NK-92 (cell line): ENCODE results near the gene CHMP4A.

Experiments used
- DNase-seq: peaks from one replicate; lab custom pipeline; 2025; ENCODE audit not compliant: unreplicated experiment; lab: John Stamatoyannopoulos, UW

Gene CHMP4A

GRCh38 chr14:24196071-24197055 is 16.9 kb downstream of the CHMP4A start:
- DNase-seq = no peak

DNA sequence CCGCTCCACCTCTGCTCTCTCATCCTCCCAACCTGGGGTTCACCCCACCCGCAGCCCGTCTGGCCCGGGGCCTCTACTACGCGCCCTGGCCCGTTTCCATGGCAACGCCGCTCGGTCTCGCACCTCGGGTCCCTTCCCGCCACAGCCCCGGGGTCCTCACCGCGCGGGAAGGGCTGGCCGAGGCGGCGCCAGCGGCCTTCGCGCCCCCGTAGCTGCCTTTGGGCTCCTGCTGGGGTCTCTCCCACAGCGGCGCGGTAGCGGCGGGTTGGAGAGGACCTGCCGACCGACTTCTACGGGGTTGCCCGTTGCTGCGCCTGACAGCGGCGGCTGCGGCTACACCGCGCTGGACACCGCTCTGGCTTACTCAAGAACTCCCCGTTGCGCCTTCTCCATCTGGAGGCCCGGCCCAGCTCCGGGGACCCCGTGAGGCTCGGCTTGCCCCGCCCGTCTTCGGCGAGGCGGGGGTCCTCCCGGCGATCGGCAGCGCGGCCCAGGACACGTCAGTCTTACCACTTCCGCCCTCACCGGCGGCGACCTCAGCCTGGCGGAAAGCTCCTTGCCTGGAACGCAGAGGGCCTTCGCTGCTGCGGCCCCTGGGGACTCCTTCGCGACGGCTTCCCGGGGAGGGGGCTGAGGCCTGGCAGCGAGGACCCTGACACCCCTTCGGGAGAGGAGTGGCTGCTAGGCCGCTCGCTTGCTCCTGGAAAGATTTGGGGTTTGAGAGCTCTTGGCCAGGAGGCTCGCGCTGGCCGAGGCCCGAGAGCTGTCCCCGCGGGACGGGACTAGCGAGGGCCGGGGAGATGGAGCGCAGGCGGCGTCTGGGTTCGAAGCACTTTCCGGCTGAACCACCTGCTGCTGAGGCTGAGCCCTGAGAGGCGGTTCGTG is 17.9 kb downstream of the CHMP4A start, which contains the start of gene TM9SF1:
Gene TM9SF1 (minus strand): TSS at position 256 of the 885 bp plus-strand sequence. CDS start 422 bp downstream, outside the sequence.
- peak; percentile 33 for DNase-seq

DNA sequence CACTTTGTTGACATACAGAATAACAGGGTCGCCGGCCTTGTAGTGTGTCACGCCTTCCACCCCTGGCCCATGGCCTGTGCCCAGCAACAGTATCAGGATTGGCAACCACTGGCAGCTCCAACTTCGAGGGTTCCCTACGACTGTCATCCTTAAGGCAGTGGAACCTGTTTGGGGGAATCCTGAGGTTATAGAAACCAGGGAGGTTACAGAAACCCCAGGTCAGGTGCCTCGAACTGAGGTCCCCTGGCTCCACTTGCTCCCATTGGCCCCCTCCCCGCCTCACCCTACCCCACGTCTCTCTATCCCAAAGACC is 18.5 kb downstream of the CHMP4A start:
- DNase-seq = no peak

- DNase-seq = no peak
Observed at GRCh38 chr14:24194186-24194872, 19.0 kb downstream of the CHMP4A start.

GRCh38 chr14:24192933-24193332 is 20.4 kb downstream of the CHMP4A start:
- DNase-seq = no peak

DNA sequence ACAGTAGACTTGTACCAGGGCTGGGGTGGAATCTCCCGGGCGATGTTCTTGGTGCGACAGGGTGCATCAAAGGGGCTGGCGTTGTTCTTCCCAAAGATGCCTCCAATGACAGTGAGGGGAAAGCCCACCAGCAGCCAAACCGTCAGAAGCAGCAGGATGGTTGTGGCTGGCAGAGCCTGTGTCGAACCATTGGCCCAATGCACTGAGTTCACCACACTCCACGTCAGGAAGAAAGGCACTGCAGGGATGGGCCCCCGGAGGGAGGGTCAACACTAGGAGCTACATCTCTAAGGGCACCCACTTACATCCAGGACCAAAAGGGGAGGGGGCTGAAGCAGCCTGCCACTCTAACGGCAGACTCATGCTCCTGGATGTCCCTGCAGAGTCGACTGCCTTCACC is 22.9 kb downstream of the CHMP4A start:
- DNase-seq = no peak

DNA sequence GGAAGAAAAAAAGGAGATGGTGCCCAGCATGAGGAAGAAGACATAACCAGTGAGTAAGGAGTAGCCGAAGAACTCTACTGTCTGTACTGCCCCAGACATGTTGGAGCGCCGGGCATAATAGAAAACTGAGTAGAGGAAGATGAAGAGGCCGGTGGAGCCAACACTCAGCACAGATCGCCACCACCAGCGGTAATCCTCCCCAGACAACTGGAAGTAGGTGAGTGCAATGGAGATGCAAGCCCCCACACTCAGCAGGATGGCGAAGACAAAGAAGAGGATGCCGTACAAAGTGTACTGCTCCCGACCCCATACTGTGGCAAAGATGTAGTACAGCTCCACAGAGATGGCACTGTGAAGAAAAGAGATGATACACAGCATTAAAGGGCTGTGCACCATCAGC is 23.8 kb downstream of the CHMP4A start:
- no peak for DNase-seq

DNA sequence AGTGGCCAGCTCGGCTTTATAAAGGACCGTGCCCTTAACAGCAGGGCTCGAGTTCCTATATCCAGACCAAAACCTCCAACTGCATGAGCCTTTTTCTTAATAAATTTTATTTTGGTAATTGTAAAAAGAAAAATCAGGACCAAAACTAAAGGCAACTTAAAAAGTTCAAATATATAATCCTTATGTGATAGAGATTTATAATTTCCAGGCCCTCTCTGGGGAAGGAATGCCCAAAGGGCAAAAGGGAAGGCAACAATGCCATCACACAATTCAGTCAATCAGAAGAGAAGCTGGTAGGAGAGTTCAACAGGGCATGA is 24.3 kb downstream of the CHMP4A start:
- no peak for DNase-seq

GRCh38 chr14:24188251-24189058 is 24.8 kb downstream of the CHMP4A start, which contains the start of gene IPO4:
Gene IPO4 (minus strand): TSS chr14:24188816. CDS start chr14:24188787, 29 bp downstream.
- DNase-seq = peak; percentile 74

DNA sequence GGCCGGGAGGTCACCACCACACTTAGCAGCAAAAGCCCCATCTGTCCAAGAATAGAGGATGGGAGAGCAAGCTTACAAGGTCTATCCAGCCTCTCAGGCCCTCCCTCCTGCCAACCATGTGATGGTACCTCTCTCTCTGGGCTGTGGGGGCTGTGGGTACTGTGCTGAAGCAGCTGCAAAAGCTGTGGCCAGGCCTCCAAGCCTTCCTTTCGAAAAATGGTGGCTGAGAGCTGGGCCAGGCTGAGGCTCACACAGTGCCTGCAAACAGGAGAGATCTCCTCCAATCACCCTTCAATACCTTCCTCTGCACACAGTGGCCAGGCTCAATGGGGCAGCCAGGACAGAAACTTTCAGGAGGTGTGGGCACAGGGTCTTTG is 25.8 kb downstream of the CHMP4A start:
- DNase-seq = no peak

DNA sequence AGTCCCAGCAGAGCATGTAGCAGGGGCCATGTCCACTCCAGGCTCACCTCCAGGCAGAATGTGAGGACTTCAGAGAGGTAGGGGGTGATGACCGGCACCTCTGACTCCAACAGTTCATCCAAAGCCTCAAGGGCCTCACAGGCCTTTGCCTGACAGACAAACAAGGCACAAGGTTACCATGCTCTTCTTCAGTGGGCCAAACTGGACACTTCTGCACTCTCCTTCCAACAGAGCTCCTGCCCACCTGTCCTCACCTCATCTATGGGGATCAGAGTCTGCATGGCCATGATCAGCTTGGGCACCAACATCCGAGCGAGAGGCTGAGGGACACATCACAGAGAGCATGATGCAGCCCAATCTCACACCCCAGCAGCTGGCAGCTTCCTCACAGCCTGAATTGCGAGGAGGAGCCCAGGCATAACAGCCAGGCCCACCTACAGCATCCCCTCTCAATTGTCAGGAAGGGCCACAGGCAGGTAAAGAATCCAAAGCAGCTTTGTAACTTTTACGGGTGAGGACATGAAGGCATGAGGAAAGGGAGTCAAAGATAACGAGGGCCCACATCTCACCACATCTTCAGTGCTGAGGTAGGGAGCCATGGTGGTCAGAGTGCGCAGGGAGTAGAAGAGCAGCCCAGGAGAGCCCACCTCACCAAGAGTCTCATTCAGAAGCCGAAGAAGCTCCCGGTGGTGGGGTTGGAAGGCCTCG is 26.3 kb downstream of the CHMP4A start:
- no peak for DNase-seq

- no peak for DNase-seq
Observed at GRCh38 chr14:24185741-24186140, 27.5 kb downstream of the CHMP4A start.

DNA sequence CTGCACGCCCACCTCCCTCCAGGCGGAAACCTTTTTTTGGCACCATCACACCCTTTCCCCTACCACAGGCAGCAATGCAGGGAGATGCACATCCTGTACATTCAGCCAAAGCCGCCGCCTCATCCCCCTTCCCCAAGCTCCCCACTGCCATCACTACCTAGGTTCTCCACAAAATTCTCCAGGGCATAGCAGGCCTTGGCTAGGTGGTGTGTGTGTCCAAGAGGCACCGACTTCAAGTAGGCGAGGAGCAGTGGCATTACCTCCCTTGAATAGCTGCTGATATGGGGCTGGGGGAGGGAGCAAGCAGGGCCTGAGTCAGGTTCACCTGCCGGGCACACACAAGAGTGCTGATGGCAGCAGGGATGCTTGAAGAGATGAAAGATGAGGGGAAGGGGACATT is 28.3 kb downstream of the CHMP4A start:
- DNase-seq = no peak

DNA sequence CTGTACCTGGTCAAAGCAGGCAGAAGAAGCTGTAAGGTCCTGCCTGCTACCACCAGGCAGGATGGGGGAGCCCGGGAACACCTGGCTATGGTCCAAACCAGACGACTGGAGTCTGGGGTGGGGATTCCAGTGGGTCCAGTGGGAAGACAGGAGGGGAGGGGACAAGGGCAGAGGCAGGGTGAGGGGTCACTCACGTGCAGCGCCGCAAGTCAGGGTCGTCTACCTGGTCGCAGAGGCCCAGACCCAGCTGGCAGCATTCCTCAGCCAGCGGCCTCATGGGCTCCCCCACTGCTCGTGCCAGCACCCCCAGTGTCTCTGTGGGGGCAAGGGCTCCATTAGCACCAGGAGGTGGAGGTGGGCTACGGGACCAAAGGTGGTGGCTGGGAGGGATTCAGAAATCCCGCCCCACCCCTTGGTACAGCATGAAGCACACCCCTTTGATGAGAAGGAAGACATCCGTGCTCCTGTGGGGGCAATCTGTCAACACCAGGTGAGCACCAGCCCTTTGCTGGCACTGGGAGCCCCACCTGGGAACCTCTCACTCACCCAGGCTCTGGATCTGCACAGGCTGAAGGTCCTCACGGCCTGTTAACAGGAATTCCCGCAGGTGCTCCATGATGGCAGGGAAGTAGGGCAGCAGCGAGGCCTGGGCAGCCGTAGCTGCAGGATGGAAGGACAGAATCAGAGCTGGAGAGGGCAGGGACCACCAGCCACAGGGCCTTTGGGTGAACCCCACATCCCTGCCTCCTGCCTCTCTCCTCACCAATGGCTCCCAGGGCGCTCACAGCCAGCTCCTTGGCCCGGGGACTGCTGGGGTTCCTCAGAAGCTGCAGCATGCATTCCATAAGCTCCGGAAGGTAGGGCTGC is 29.0 kb downstream of the CHMP4A start:
- DNase-seq = no peak

- no peak for DNase-seq
Observed at GRCh38 chr14:24183014-24183481, 30.2 kb downstream of the CHMP4A start.

- DNase-seq = no peak
Observed at GRCh38 chr14:24182110-24182882, 31.0 kb downstream of the CHMP4A start.

GRCh38 chr14:24181371-24182077 is 31.8 kb downstream of the CHMP4A start:
- no peak for DNase-seq
